NT2/D1 (cell line): ENCODE measurements around the gene NTRK3.
A peak's percentile ranks its signal among the peaks of the same experiment; 100 is the strongest.

ENCODE experiments used
- DNase-seq: peaks from one replicate; pipeline ENCODE4 v3.0.0-alpha.2; 2011; ENCODE audit warnings: low read depth, low spot score
- H3K27me3 ChIP-seq: 2 replicates; pipeline ENCODE4 v1.6.0; 2011; ENCODE audit warnings: mild to moderate bottlenecking; ENCODE audit not compliant: insufficient read length, insufficient read depth
- H3K36me3 ChIP-seq: 2 replicates; pipeline ENCODE4 v1.6.1; 2011; ENCODE audit warnings: mild to moderate bottlenecking, low read length, mixed read lengths; ENCODE audit not compliant: insufficient read depth, insufficient read length
- H3K4me1 ChIP-seq: 2 replicates; pipeline ENCODE4 v1.5.1; 2011; ENCODE audit not compliant: insufficient read depth, insufficient read length
- H3K4me3 ChIP-seq: 2 replicates; pipeline ENCODE4 v1.5.1; 2011; ENCODE audit warnings: low read depth; ENCODE audit not compliant: insufficient read length
- H3K9ac ChIP-seq: 2 replicates; pipeline ENCODE4 v1.6.0; 2011; ENCODE audit warnings: low read depth; ENCODE audit not compliant: insufficient read length
- H3K9me3 ChIP-seq: 2 replicates; pipeline ENCODE4 v1.5.1; 2011; ENCODE audit warnings: mild to moderate bottlenecking, low read length; ENCODE audit not compliant: insufficient read depth
- SUZ12 ChIP-seq: IDR thresholded peaks from 2 replicates; pipeline ENCODE4 v1.6.1; 2011; ENCODE audit not compliant: insufficient read length, insufficient read depth; ENCODE audit errors: extremely low read depth
- YY1 ChIP-seq: IDR thresholded peaks from 2 replicates; pipeline ENCODE4 v1.6.1; 2011; ENCODE audit not compliant: insufficient read length, insufficient read depth
- ZNF274 ChIP-seq: IDR thresholded peaks from 2 replicates; pipeline ENCODE4 v1.6.1; 2011; ENCODE audit warnings: mild to moderate bottlenecking, low read depth, low read length

The NTRK3 gene

DNA sequence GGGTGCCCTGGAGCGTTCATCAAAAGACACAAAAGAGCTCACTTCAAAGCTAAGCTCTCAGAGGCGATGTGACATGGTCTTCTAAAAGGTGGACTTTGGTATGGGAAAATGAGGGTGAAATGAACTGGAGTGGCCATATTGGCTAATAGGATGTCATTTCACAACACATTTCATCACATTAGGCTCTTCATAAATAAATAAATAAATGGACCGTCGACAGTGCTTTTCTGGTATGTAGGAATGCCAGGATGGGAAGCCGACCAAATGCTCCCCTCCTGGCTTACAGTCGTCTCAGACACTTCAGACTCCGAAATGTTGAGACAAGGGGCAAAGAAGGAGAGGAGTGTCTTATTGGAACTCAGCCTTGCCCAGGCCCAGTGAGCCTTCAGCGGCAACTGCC lies 383.0 kb downstream of the NTRK3 start:
- TF ChIP-seq YY1 = no peak
- TF ChIP-seq ZNF274 = no peak
- TF ChIP-seq SUZ12 = no peak
- no peaks in the 10 kb centered on the region for H3K36me3 ChIP-seq
- peaks cover 21% of the 10 kb centered on the region for H3K27me3 ChIP-seq
- H3K4me1 ChIP-seq = peaks cover 3% of the 10 kb centered on the region
- DNase-seq = no peak
- no peak overlapping the region for H3K9ac ChIP-seq
- no peak overlapping the region for H3K4me3 ChIP-seq
- no peaks in the 10 kb centered on the region for H3K9me3 ChIP-seq

DNA sequence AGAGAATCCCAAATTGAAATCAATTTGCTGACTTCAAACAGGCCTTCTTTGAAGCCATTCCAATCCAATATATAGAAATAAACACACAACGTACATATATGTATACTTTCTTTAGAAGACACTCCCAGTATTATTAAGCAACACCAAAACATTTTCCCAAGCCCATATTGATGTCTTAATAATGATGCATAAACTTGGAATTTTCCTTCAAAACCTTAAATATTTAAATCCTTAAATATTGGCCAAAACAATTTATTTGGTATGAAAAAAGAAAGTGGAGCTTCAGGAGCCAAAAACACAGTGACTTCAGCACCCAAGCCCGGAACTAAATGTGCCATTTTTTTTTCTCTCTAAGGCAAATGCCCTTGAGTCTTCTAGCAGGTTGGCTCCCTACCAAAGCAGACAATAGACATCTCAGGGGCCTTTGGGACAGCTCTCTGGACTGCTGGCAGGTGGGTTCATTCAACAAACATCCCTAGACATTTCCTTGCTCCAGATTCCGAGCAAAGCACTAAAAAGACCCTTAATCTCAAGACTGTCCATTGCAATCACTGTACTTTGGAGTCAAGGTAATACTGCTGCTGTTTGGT lies 384.7 kb downstream of the NTRK3 start:
- Histone ChIP-seq H3K4me1 (no peaks in the 10 kb centered on the region), H3K27me3 (peaks cover 38% of the 10 kb centered on the region), H3K36me3 (no peaks in the 10 kb centered on the region), H3K9me3 (no peaks in the 10 kb centered on the region), H3K4me3 (no peak overlapping the region), H3K9ac (no peak overlapping the region)
- no peak for TF ChIP-seq SUZ12
- no peak for TF ChIP-seq ZNF274
- TF ChIP-seq YY1 = no peak
- DNase-seq = no peak

DNA sequence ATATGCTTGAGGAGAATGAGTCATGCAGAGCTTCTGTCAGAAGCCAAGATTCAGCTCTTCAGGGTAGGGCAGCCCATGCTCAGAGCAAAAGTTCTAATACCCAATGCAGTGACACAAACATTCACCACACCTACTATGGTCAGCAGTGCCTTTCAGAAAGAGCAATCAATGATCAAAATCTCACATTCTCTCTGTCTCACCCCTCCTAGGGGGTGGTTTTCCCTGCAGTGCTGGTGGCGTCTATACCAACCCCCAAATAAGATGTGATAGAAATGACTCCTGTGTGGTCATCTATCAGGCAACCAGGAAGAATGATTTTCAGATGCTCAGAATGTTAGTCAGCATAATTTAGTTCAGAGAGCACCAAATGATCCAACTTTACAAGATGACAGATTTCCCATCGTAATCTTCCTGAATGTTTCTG lies 385.3 kb downstream of the NTRK3 start:
- H3K4me1 ChIP-seq = no peaks in the 10 kb centered on the region
- H3K4me3 ChIP-seq = no peak overlapping the region
- DNase-seq = no peak
- no peak overlapping the region for H3K9ac ChIP-seq
- TF ChIP-seq YY1 (no peak), SUZ12 (no peak), ZNF274 (no peak)
- H3K27me3 ChIP-seq = peaks cover 41% of the 10 kb centered on the region
- no peaks in the 10 kb centered on the region for H3K36me3 ChIP-seq
- no peaks in the 10 kb centered on the region for H3K9me3 ChIP-seq

DNA sequence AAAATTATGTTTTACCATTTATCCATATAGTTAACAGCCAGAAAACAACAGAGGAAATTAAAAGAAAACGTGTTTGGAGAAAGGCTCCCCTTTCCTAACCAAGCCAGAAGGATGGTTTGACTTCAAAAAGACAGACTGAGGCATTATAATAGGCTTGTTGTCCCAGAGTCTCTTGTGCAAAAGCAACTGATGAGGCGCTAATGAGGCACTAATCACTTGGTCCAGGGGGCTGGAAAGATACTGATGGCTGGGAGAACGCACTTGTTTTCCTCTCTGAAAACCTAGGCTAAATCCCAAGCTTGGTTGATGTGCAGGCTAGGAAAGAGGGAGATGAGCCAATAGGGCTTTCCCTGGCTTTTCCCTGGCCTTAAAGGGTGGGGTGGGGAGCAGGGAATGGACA lies 389.6 kb downstream of the NTRK3 start:
- no peak for TF ChIP-seq YY1
- TF ChIP-seq ZNF274 = no peak
- no peak for TF ChIP-seq SUZ12
- H3K27me3 ChIP-seq = peaks cover 77% of the 10 kb centered on the region
- no peak overlapping the region for H3K4me3 ChIP-seq
- DNase-seq = peak; percentile 28
- no peaks in the 10 kb centered on the region for H3K36me3 ChIP-seq
- H3K9me3 ChIP-seq = no peaks in the 10 kb centered on the region
- H3K9ac ChIP-seq = no peak overlapping the region
- no peaks in the 10 kb centered on the region for H3K4me1 ChIP-seq

DNA sequence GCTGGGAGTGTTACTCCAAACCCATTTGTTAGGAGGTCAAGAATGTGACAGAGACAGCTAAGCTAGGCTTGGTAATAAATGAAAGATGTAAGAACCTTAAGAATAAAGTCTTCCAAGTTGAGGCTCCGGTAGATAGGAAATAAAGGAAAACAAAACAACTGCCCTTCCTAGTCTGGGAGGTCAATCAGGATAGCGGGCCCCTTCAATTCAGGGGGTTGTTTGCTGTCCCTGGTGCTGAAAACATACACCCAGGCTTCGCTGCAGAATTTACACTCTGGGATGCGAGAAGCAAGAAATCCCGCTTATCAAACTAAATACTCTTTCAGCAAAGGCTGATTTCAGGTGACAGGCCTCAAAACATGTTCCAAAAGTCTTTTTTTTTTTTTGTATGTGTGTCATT lies 393.4 kb downstream of the NTRK3 start:
- no peak overlapping the region for H3K4me3 ChIP-seq
- peak; percentile 27 for DNase-seq
- no peaks in the 10 kb centered on the region for H3K4me1 ChIP-seq
- H3K27me3 ChIP-seq = peaks cover 64% of the 10 kb centered on the region
- H3K36me3 ChIP-seq = no peaks in the 10 kb centered on the region
- no peak overlapping the region for H3K9ac ChIP-seq
- TF ChIP-seq YY1 (no peak), ZNF274 (no peak)
- H3K9me3 ChIP-seq = no peaks in the 10 kb centered on the region

DNA sequence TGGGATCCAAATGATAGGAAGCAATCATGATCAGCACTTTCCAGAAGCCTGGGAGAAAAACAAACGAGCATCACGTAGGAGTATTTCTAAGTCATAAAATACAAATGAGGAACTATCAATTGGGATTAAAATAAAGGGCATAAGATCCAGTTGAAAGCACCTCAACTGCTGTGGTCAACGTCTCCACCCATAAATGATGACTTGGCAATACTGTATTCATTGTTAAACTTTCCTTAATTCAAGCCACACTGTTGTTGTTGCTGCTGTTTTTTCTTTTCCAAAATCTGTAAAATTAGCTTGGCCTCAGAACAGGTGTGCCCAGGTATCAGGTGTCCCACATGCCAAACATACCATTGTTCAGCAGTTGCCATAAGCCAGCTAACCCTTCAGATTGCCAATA lies 395.8 kb downstream of the NTRK3 start:
- Histone ChIP-seq H3K4me1 (no peaks in the 10 kb centered on the region), H3K9ac (no peak overlapping the region), H3K4me3 (no peak overlapping the region), H3K9me3 (no peaks in the 10 kb centered on the region), H3K27me3 (peaks cover 43% of the 10 kb centered on the region), H3K36me3 (no peaks in the 10 kb centered on the region)
- no peak for DNase-seq
- TF ChIP-seq ZNF274 = no peak
- no peak for TF ChIP-seq YY1
- TF ChIP-seq SUZ12 = no peak

DNA sequence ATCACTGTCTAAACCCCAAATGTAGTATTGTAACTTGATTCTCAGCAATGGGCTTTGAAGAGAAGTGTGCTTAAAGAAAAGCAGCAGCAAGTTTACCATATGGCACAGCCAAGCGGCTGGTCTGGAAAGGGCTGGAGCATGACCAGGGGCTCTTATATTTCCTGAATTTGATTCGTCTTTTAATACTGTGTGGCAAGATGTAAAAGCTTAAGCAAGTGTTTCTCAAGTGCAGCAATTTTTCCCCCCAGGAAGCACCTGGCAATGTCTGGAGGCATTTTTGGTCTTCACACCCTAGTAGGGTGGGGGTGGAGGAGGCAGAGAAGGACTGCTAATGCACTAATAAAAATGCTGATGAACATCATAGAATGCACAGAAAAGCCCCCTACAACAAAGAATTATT lies 397.9 kb downstream of the NTRK3 start:
- no peak for TF ChIP-seq ZNF274
- no peak for TF ChIP-seq YY1
- TF ChIP-seq SUZ12 = no peak
- H3K36me3 ChIP-seq = no peaks in the 10 kb centered on the region
- no peaks in the 10 kb centered on the region for H3K4me1 ChIP-seq
- H3K4me3 ChIP-seq = no peak overlapping the region
- no peaks in the 10 kb centered on the region for H3K9me3 ChIP-seq
- H3K27me3 ChIP-seq = peaks cover 25% of the 10 kb centered on the region
- no peak for DNase-seq
- H3K9ac ChIP-seq = no peak overlapping the region

DNA sequence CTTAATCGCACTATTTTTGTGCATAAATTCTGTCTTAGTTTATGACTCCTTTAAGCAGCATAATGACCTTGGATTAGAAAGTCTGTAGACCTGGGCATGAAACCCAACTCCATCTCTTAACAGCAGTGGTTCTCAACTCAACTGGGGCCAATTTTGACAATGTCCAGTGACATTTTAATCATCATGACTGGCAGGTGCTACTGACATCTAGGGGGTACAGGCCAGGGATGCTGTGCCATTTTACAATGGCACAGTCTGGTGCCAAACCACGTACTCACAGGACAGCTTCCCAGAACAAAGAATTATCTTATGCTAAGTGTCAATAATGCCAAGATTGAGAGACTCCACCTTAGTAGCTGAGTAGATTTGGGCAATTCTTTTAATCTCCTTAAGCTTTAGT lies 405.0 kb downstream of the NTRK3 start:
- Histone ChIP-seq H3K36me3 (no peaks in the 10 kb centered on the region), H3K9ac (no peak overlapping the region), H3K9me3 (no peaks in the 10 kb centered on the region), H3K4me1 (no peaks in the 10 kb centered on the region), H3K27me3 (peaks cover 6% of the 10 kb centered on the region), H3K4me3 (no peak overlapping the region)
- TF ChIP-seq YY1 (no peak), SUZ12 (no peak), ZNF274 (no peak)
- DNase-seq = no peak
